LNCAP (cell line): Measurements from ENCODE around the gene FRMPD1.

ENCODE experiments used
- TF ChIP-seq, protein P1 (sequence below): fragments of 450-650 bp; IDR thresholded peaks from 2 replicates; pipeline ENCODE4 v1.5.1; 2017; ENCODE audit warnings: mild to moderate bottlenecking

The FRMPD1 gene

DNA sequence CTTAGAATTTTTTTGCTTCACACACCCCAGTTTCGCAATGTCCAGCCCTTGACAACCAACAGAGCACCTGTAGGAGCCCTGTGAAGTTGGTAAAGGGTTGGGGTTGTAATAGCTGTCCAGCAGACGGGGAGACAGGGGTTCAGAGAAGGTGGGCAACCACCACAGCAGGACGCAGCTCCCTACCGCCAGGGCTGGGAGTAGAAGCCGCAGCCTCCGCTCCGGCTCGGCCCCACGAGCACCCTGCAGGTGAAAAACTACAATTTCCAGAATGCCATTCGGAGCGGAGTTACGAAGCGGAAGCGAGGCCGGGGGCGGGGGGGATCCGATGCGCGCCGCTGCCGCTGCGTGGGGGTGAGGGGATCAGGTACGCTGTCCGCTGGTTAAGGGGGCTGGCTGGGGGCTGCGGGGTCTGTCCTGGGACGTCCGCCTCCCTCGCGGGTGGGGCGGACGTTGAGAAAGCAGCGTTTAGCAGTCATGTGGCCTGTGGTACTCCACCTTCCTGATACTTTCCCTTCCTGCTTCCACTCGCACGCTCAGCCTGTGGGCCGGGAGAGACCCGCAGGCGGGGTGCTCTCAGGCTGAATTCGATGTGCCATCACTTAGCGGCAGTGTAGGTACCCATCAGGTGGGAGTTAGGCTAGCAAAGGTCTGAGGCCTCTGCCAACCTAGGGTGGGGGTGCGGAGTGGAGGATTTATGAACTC lies 102.9 kb downstream of the FRMPD1 start, which contains the start of gene TRMT10B:
TSS of gene TRMT10B (plus strand) at position 317 of the 702 bp plus-strand sequence. CDS start 8,127 bp downstream, outside the sequence.
- TF ChIP-seq, protein P1, sequence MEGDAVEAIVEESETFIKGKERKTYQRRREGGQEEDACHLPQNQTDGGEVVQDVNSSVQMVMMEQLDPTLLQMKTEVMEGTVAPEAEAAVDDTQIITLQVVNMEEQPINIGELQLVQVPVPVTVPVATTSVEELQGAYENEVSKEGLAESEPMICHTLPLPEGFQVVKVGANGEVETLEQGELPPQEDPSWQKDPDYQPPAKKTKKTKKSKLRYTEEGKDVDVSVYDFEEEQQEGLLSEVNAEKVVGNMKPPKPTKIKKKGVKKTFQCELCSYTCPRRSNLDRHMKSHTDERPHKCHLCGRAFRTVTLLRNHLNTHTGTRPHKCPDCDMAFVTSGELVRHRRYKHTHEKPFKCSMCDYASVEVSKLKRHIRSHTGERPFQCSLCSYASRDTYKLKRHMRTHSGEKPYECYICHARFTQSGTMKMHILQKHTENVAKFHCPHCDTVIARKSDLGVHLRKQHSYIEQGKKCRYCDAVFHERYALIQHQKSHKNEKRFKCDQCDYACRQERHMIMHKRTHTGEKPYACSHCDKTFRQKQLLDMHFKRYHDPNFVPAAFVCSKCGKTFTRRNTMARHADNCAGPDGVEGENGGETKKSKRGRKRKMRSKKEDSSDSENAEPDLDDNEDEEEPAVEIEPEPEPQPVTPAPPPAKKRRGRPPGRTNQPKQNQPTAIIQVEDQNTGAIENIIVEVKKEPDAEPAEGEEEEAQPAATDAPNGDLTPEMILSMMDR, result no peak

- TF ChIP-seq, protein P1, result no peak
Observed at GRCh38 chr9:37758747-37759146, 108.0 kb downstream of the FRMPD1 start.

GRCh38 chr9:37760416-37761161 lies 109.8 kb downstream of the FRMPD1 start:
- TF ChIP-seq, protein P1, result no peak

GRCh38 chr9:37761511-37761910 lies 110.8 kb downstream of the FRMPD1 start:
- TF ChIP-seq, protein P1, result no peak

DNA sequence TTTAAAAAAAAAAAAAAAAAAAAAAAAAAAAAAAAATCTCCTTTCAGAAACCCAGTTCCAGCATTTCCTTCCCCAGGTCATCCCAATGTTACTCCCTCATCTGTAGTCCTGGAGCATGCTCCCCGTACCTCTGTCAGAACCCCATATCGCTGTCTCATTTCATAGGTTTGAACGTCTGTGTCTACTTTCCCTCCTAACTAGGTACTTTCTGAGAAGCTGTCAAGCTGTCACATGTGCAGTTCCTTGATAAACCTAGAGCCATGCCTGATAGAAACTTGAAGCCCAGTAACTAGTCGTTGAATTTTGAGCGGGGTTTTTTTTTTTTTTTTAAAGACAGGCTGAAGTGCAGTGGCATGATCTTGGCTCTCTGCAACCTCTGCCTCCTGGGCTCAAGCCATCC lies 118.6 kb downstream of the FRMPD1 start:
- TF ChIP-seq, protein P1, result no peak

- TF ChIP-seq, protein P1, result no peak
Observed at GRCh38 chr9:37769995-37770394, 119.2 kb downstream of the FRMPD1 start.

GRCh38 chr9:37775216-37775919 lies 124.6 kb downstream of the FRMPD1 start:
- TF ChIP-seq, protein P1, result no peak
